CD14-positive monocyte (primary cell): ENCODE measurements around the gene TATDN2. TPM values are rescaled to one million over a fixed set of nuclear protein-coding genes. Genes with fewer than 3 reads are reported as not detected.

Source experiments
- DNase-seq, 3 donors: peaks; one replicate each; pipeline ENCODE4 v3.0.0-alpha.2; 2011 to 2022
- H2AFZ ChIP-seq: 2 replicates; pipeline ENCODE4 v1.6.0; 2012; ENCODE audit warnings: mild to moderate bottlenecking, low read depth, low read length, inconsistent platforms; ENCODE audit not compliant: insufficient read depth, poor library complexity, severe bottlenecking
- H3K27ac ChIP-seq, 2 donors: 1 replicate in 1 of 2; 2 replicates in 1 of 2; pipeline ENCODE4 v1.5.1; 2012 to 2013; ENCODE audit warnings: low read length in 2 of 2, control low read depth in 1 of 2, inconsistent platforms in 1 of 2, low read depth in 1 of 2, mild to moderate bottlenecking in 1 of 2
- H3K27me3 ChIP-seq, 2 donors: one replicate each; pipeline versions ENCODE4 v1.6.0 to v1.6.1; 2011 to 2013; ENCODE audit warnings: low read length in 2 of 2; ENCODE audit not compliant: control insufficient read depth in 2 of 2, insufficient read depth in 2 of 2
- H3K36me3 ChIP-seq, 2 donors: replicated peaks in 1 of 2; 1 replicate in 1 of 2; 2 replicates in 1 of 2; pipeline versions ENCODE4 v1.5.1 to v1.6.1; 2012 to 2013; ENCODE audit warnings: low read length in 2 of 2, control low read depth in 1 of 2, inconsistent platforms in 1 of 2, mild to moderate bottlenecking in 1 of 2; ENCODE audit not compliant: insufficient read depth in 2 of 2, control insufficient read depth in 1 of 2
- H3K4me1 ChIP-seq, 2 donors: 1 replicate in 1 of 2; 2 replicates in 1 of 2; pipeline versions ENCODE4 v1.5.1 to v1.6.1; 2012 to 2013; ENCODE audit warnings: low read length in 2 of 2, control low read depth in 1 of 2, inconsistent platforms in 1 of 2, mild to moderate bottlenecking in 1 of 2, moderate library complexity in 1 of 2; ENCODE audit not compliant: insufficient read depth in 2 of 2, control insufficient read depth in 1 of 2
- H3K4me2 ChIP-seq: replicated peaks from 2 replicates; pipeline ENCODE3; 2012; ENCODE audit warnings: low read length, moderate library complexity, mild to moderate bottlenecking; ENCODE audit not compliant: poor library complexity, severe bottlenecking; ENCODE audit errors: extremely low read depth
- H3K4me3 ChIP-seq, 3 experiments: fragments of 200-600 bp in 1 of 3; sonication (generic) in 1 of 3; replicated peaks in 1 of 3; 1 replicate in 2 of 3; 2 replicates in 1 of 3; pipeline ENCODE4 v1.5.1; 2011 to 2013; ENCODE audit warnings: low read length in 3 of 3, mild to moderate bottlenecking in 3 of 3, control low read depth in 2 of 3, low read depth in 2 of 3, inconsistent platforms in 1 of 3, moderate library complexity in 1 of 3
- H3K79me2 ChIP-seq: 2 replicates; pipeline ENCODE4 v1.6.0; 2012; ENCODE audit warnings: mild to moderate bottlenecking, control low read depth, inconsistent platforms, low read length, moderate library complexity; ENCODE audit not compliant: insufficient read depth
- H3K9ac ChIP-seq: 2 replicates; pipeline ENCODE4 v1.6.0; 2017; ENCODE audit warnings: low read length, mild to moderate bottlenecking; ENCODE audit not compliant: insufficient read depth, poor library complexity, severe bottlenecking
- H3K9me3 ChIP-seq, 2 donors: replicated peaks in 1 of 2; 1 replicate in 1 of 2; 2 replicates in 1 of 2; pipeline versions ENCODE4 v1.5.1 to v1.6.1; 2012 to 2013; ENCODE audit warnings: low read length in 2 of 2, control low read depth in 1 of 2; ENCODE audit not compliant: control insufficient read depth in 1 of 2, insufficient read depth in 1 of 2
- H4K20me1 ChIP-seq: 2 replicates; pipeline ENCODE4 v1.6.0; 2012; ENCODE audit warnings: mild to moderate bottlenecking, low read length, control low read depth, moderate library complexity; ENCODE audit not compliant: insufficient read depth
- H3K27ac Mint-ChIP-seq, 7 donors: one replicate each; pipeline ENCODE4 v1.8.0; 2020; ENCODE audit warnings: mild to moderate bottlenecking in 7 of 7, mixed read lengths in 7 of 7, moderate library complexity in 6 of 7, inconsistent platforms in 2 of 7
- H3K27me3 Mint-ChIP-seq, 3 donors: one replicate each; pipeline ENCODE4 v1.8.0; 2021 to 2022; ENCODE audit warnings: low read depth in 3 of 3, mild to moderate bottlenecking in 3 of 3, mixed read lengths in 3 of 3, moderate library complexity in 3 of 3, inconsistent platforms in 1 of 3
- H3K36me3 Mint-ChIP-seq, 2 donors: one replicate each; pipeline ENCODE4 v1.8.0; 2020; ENCODE audit warnings: mixed read lengths in 2 of 2, inconsistent platforms in 1 of 2, mild to moderate bottlenecking in 1 of 2
- H3K4me1 Mint-ChIP-seq: one replicate; pipeline ENCODE4 v1.8.0; 2020; ENCODE audit warnings: mild to moderate bottlenecking, mixed read lengths
- H3K4me3 Mint-ChIP-seq, 2 donors: one replicate each; pipeline ENCODE4 v1.8.0; 2020; ENCODE audit warnings: mild to moderate bottlenecking in 2 of 2, mixed read lengths in 2 of 2, moderate library complexity in 1 of 2
- H3K9me3 Mint-ChIP-seq, 7 donors: one replicate each; pipeline ENCODE4 v1.8.0; 2020 to 2022; ENCODE audit warnings: mixed read lengths in 7 of 7, mild to moderate bottlenecking in 6 of 7, moderate library complexity in 6 of 7, inconsistent platforms in 2 of 7
- WGBS: methylation state at CpG from one replicate; pipeline ENCODE4 v1.1.5; 2013; ENCODE audit warnings: missing lambda C conversion rate; ENCODE audit not compliant: insufficient coverage; 5-methylcytosine and 5-hydroxymethylcytosine counted together
- intact Hi-C, 2 donors: fragments of 100-400 bp; cut with micrococcal nuclease; formaldehyde crosslinking; loops; one replicate each; pipeline versions ENCODE4 v1.15.0 to v1.15.1; 2023
- polyA plus RNA-seq, 3 donors: library from polyadenylated mRNA; depleted of rRNA in 1 of 3; unstranded in 2 of 3; stranded (reverse) in 1 of 3; fragments of 300-500 nt in 2 of 3; fragments of >200 nt in 1 of 3; fragmentation: Illumina TruSeq in 2 of 3; gene quantifications; 1 replicate in 2 of 3; 2 replicates in 1 of 3; pipeline ENCODE4 v1.2.3, GENCODE V29; 2012 to 2021
- TF ChIP-seq, protein P1 (sequence below): fragments of 200-600 bp; IDR thresholded peaks from one replicate; pipeline ENCODE4 v1.8.0; 2022; ENCODE audit warnings: antibody characterized with exemption, mild to moderate bottlenecking

TATDN2 gene
- polyA plus RNA-seq, 3 donors, result 6.0 to 27.1 (median 6.0) TPM

DNA sequence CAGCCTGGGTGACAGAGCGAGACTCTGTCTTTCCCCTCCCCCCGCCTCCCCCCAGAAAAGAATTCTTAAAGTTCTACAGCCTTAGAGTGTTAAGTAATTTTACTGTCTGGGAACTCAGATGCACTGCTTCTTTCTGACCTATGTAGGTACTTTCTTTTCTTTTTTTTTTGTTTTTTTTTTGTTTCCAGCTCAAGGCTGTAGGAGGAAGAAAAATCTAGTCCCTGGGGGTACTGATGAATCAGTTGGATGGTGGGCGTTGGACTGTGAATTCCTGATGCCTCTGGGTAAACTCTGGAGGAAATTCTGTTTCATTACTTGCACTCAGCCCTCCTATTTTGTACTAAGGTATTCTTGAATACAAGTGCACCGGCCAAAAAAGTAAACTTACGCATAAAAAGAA, 33.7 kb downstream of the TATDN2 start:
- Histone ChIP-seq H3K27me3 (no peaks in the 10 kb centered on the region), H4K20me1 (peaks cover 35% of the 10 kb centered on the region), H2AFZ (no peak overlapping the region), H3K9ac (no peak overlapping the region), H3K4me3 (no peak overlapping the region), H3K79me2 (peaks cover 12% of the 10 kb centered on the region), H3K9me3 (no peaks in the 10 kb centered on the region), H3K27ac (no peak overlapping the region), H3K4me2 (no peak overlapping the region), H3K4me1 (no peaks in the 10 kb centered on the region), H3K36me3 (peaks cover 63 to 85% of the 10 kb centered on the region in 2 donors)
- no peaks in the 10 kb centered on the region for H3K9me3 Mint-ChIP-seq
- intact Hi-C loops, result no loop called here
- peaks cover 3% of the 10 kb centered on the region for H3K4me1 Mint-ChIP-seq
- H3K27ac Mint-ChIP-seq, result peak overlapping the region in 1 of 7 donors; percentile 46
- WGBS, result no CpG with 5 or more reads among the region's 5 CpGs
- DNase-seq, result no peak
- no peaks in the 10 kb centered on the region for H3K27me3 Mint-ChIP-seq
- no peak overlapping the region for H3K4me3 Mint-ChIP-seq
- peaks cover 82 to 84% of the 10 kb centered on the region in 2 donors for H3K36me3 Mint-ChIP-seq
- TF ChIP-seq, protein P1, sequence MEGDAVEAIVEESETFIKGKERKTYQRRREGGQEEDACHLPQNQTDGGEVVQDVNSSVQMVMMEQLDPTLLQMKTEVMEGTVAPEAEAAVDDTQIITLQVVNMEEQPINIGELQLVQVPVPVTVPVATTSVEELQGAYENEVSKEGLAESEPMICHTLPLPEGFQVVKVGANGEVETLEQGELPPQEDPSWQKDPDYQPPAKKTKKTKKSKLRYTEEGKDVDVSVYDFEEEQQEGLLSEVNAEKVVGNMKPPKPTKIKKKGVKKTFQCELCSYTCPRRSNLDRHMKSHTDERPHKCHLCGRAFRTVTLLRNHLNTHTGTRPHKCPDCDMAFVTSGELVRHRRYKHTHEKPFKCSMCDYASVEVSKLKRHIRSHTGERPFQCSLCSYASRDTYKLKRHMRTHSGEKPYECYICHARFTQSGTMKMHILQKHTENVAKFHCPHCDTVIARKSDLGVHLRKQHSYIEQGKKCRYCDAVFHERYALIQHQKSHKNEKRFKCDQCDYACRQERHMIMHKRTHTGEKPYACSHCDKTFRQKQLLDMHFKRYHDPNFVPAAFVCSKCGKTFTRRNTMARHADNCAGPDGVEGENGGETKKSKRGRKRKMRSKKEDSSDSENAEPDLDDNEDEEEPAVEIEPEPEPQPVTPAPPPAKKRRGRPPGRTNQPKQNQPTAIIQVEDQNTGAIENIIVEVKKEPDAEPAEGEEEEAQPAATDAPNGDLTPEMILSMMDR, result no peak

DNA sequence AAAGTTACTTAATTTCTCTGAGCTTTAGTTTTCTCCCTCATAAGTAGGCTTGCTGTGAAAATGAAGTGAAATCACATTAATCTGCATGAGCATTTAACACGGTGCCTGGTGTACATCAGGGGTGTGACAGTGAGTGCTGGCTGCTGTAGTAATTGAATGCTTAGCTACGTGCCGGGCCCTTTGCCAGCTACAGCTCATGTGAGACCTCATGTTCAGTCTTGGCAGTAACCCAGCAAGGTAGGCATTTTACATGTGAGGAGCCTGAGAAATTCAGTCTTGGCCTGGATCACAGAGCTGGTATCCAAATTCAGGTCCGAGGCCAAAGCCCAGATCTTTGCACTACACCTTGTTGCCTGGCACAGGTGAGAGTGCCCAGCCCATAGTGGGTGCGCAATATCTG, 35.4 kb downstream of the TATDN2 start:
- Mint-ChIP-seq H3K4me1 (peaks cover 3% of the 10 kb centered on the region), H3K36me3 (peaks cover 81 to 84% of the 10 kb centered on the region in 2 donors), H3K27me3 (no peaks in the 10 kb centered on the region), H3K27ac (peak overlapping the region in 2 of 7 donors; percentile 8 to 65), H3K4me3 (no peak overlapping the region), H3K9me3 (no peaks in the 10 kb centered on the region)
- H3K79me2 ChIP-seq, result no peaks in the 10 kb centered on the region
- 93% methylated on average over 3 of the region's 5 CpGs for WGBS
- H3K4me1 ChIP-seq, result no peaks in the 10 kb centered on the region
- peaks cover 62 to 85% of the 10 kb centered on the region in 2 donors for H3K36me3 ChIP-seq
- H2AFZ ChIP-seq, result no peak overlapping the region
- H3K27ac ChIP-seq, result no peak overlapping the region
- TF ChIP-seq, protein P1, result no peak
- H3K4me3 ChIP-seq, result no peak overlapping the region
- H3K9ac ChIP-seq, result no peak overlapping the region
- H3K4me2 ChIP-seq, result no peak overlapping the region
- no peaks in the 10 kb centered on the region for H3K9me3 ChIP-seq
- intact Hi-C loops, result no loop called here
- no peak for DNase-seq
- peaks cover 18% of the 10 kb centered on the region for H4K20me1 ChIP-seq
- no peaks in the 10 kb centered on the region for H3K27me3 ChIP-seq
